Caco-2 (cell line): Measurements from ENCODE around the gene PAPOLG. TPM values are rescaled to one million over a fixed set of nuclear protein-coding genes. Genes with fewer than 3 reads are reported as not detected.

Experiments used
- BruUV-seq: library from RNA; stranded (reverse); fragments of 400-500 nt; replicated peaks from 2 replicates; lab custom pipeline; 2021; lab: Mats Ljungman, UMichigan
- CTCF ChIA-PET: fragments of 300-600 bp; sonication (Branson Sonifier 250); formaldehyde crosslinking; loops from one replicate; lab custom pipeline; 2022; ENCODE audit warnings: antibody characterized with exemption; lab: Charles Lee
- POLR2A ChIA-PET: fragments of 300-600 bp; sonication (Branson Sonifier 250); formaldehyde crosslinking; loops from one replicate; lab custom pipeline; 2022; ENCODE audit warnings: antibody characterized with exemption; lab: Charles Lee
- DNase-seq, 2 experiments: peaks; one replicate each; pipeline versions ENCODE4 v3.0.0 to v3.0.0-alpha.2; 2020 to 2022
- H3K27me3 ChIP-seq: replicated peaks from 2 replicates; pipeline ENCODE4 v1.6.0; 2011; ENCODE audit warnings: low read length; ENCODE audit not compliant: control insufficient read depth, insufficient read depth
- H3K36me3 ChIP-seq: 2 replicates; pipeline ENCODE4 v1.5.1; 2011; ENCODE audit warnings: low read length; ENCODE audit not compliant: control insufficient read depth, insufficient read depth
- H3K4me1 ChIP-seq: fragments of 250-450 bp; sonication (Bioruptor Pico); 2 replicates; pipeline ENCODE4 v1.5.1; 2020; ENCODE audit warnings: mild to moderate bottlenecking
- H3K4me3 ChIP-seq: 2 replicates; pipeline ENCODE4 v1.5.1; 2011; ENCODE audit warnings: low read depth, mild to moderate bottlenecking, control low read depth, low read length
- H3K9me3 ChIP-seq: fragments of 250-450 bp; sonication (Bioruptor Pico); 2 replicates; pipeline ENCODE4 v1.5.1; 2020; ENCODE audit warnings: mild to moderate bottlenecking, moderate library complexity
- H3K27ac Mint-ChIP-seq: one replicate; pipeline ENCODE4 v1.8.0; 2022; ENCODE audit warnings: mixed read lengths; ENCODE audit not compliant: unreplicated experiment
- H3K27me3 Mint-ChIP-seq: one replicate; pipeline ENCODE4 v1.8.0; 2022; ENCODE audit warnings: mixed read lengths; ENCODE audit not compliant: insufficient read depth, unreplicated experiment
- H3K36me3 Mint-ChIP-seq: one replicate; pipeline ENCODE4 v1.8.0; 2022; ENCODE audit warnings: mild to moderate bottlenecking, mixed read lengths; ENCODE audit not compliant: insufficient read depth, unreplicated experiment
- H3K4me1 Mint-ChIP-seq: one replicate; pipeline ENCODE4 v1.8.0; 2022; ENCODE audit warnings: low read depth, mixed read lengths; ENCODE audit not compliant: unreplicated experiment
- H3K4me3 Mint-ChIP-seq: one replicate; pipeline ENCODE4 v1.8.0; 2022; ENCODE audit warnings: mild to moderate bottlenecking, moderate library complexity, mixed read lengths; ENCODE audit not compliant: unreplicated experiment
- H3K9me3 Mint-ChIP-seq: one replicate; pipeline ENCODE4 v1.8.0; 2022; ENCODE audit warnings: mixed read lengths; ENCODE audit not compliant: unreplicated experiment
- CTCF ChIP-seq, 2 experiments: fragments of 200-600 bp in 1 of 2; IDR thresholded peaks; 1 replicate in 1 of 2; 2 replicates in 1 of 2; pipeline versions ENCODE4 v1.5.1 to v1.8.0; 2011 to 2022; ENCODE audit warnings: antibody characterized with exemption in 1 of 2, control low read depth in 1 of 2, inconsistent platforms in 1 of 2, low read depth in 1 of 2, low read length in 1 of 2, mild to moderate bottlenecking in 1 of 2, moderate library complexity in 1 of 2; ENCODE audit not compliant: insufficient read depth in 1 of 2, severe bottlenecking in 1 of 2, unreplicated experiment in 1 of 2
- intact Hi-C: fragments of 100-400 bp; cut with micrococcal nuclease; formaldehyde crosslinking; loops from one replicate; pipeline ENCODE4 v1.10.0; 2022; ENCODE audit not compliant: unreplicated experiment
- total RNA-seq: library from RNA; stranded (reverse); gene quantifications from 2 replicates; pipeline ENCODE4 v1.2.3, GENCODE V29; 2022

PAPOLG gene
- total RNA-seq, 1 experiment from 2014 or later = 14.4 TPM

- no peaks in the 10 kb centered on the region for H3K4me1 Mint-ChIP-seq
- DNase-seq = no peak
- no peaks in the 10 kb centered on the region for H3K36me3 ChIP-seq
- POLR2A ChIA-PET = no interaction called here
- no peaks in the 10 kb centered on the region for H3K9me3 ChIP-seq
- H3K4me1 ChIP-seq = no peaks in the 10 kb centered on the region
- intact Hi-C loops = no loop called here
- H3K4me3 Mint-ChIP-seq = no peak overlapping the region
- TF ChIP-seq CTCF (IDR thresholded peaks at IDR 0.05; ENCODE audit: insufficient read depth in 1 of 2, low read depth in 1 of 2, low read length in 1 of 2, severe bottlenecking in 1 of 2, unreplicated experiment in 1 of 2) = no peak
- no peak overlapping the region for H3K27ac Mint-ChIP-seq
- no peaks in the 10 kb centered on the region for H3K36me3 Mint-ChIP-seq
- no peak overlapping the region for H3K4me3 ChIP-seq
- no peaks in the 10 kb centered on the region for H3K9me3 Mint-ChIP-seq
- CTCF ChIA-PET = no interaction called here
- H3K27me3 Mint-ChIP-seq = no peaks in the 10 kb centered on the region
- H3K27me3 ChIP-seq = no peaks in the 10 kb centered on the region
- BruUV-seq = no TSS peak
Observed at GRCh38 chr2:60840880-60841279, 84.8 kb downstream of the PAPOLG start.

GRCh38 chr2:60843006-60843405 lies 86.9 kb downstream of the PAPOLG start:
- TF ChIP-seq CTCF (IDR thresholded peaks at IDR 0.05; ENCODE audit: insufficient read depth in 1 of 2, low read depth in 1 of 2, low read length in 1 of 2, severe bottlenecking in 1 of 2, unreplicated experiment in 1 of 2) = no peak
- DNase-seq = no peak
- Histone ChIP-seq H3K27me3 (no peaks in the 10 kb centered on the region), H3K36me3 (no peaks in the 10 kb centered on the region), H3K9me3 (no peaks in the 10 kb centered on the region), H3K4me1 (no peaks in the 10 kb centered on the region), H3K4me3 (no peak overlapping the region)
- Mint-ChIP-seq H3K4me3 (no peak overlapping the region), H3K36me3 (no peaks in the 10 kb centered on the region), H3K9me3 (no peaks in the 10 kb centered on the region), H3K27me3 (no peaks in the 10 kb centered on the region), H3K27ac (no peak overlapping the region), H3K4me1 (no peaks in the 10 kb centered on the region)
- ChIA-PET POLR2A (no interaction called here), CTCF (no interaction called here)
- intact Hi-C loops = no loop called here
- BruUV-seq = no TSS peak

GRCh38 chr2:60844105-60844504 lies 88.0 kb downstream of the PAPOLG start:
- Mint-ChIP-seq H3K4me3 (no peak overlapping the region), H3K9me3 (no peaks in the 10 kb centered on the region), H3K27ac (no peak overlapping the region), H3K4me1 (no peaks in the 10 kb centered on the region), H3K36me3 (no peaks in the 10 kb centered on the region), H3K27me3 (no peaks in the 10 kb centered on the region)
- BruUV-seq = no TSS peak
- Histone ChIP-seq H3K4me3 (no peak overlapping the region), H3K4me1 (no peaks in the 10 kb centered on the region), H3K36me3 (no peaks in the 10 kb centered on the region), H3K9me3 (no peaks in the 10 kb centered on the region), H3K27me3 (no peaks in the 10 kb centered on the region)
- no peak for DNase-seq
- intact Hi-C loops = no loop called here
- ChIA-PET POLR2A (no interaction called here), CTCF (no interaction called here)
- no peak for TF ChIP-seq CTCF (IDR thresholded peaks at IDR 0.05; ENCODE audit: insufficient read depth in 1 of 2, low read depth in 1 of 2, low read length in 1 of 2, severe bottlenecking in 1 of 2, unreplicated experiment in 1 of 2)
